Kidney (tissue), 14 donors: Measurements from ENCODE around the gene C2orf72. TPM values are rescaled to one million over a fixed set of nuclear protein-coding genes. Genes with fewer than 3 reads are reported as not detected.
"Not testable (repeated sequence)": the region's sequence is repeated elsewhere in the genome, so short reads cannot be mapped to it uniquely, and the experiment has no call there.

Experiments used
- DNase-seq, 5 donors: peaks; one replicate each; pipeline ENCODE4 v3.0.0-alpha.2; 2013 to 2020
- FAIRE-seq: peaks from 2 replicates; lab custom pipeline; 2012; peaks lifted over from hg19 to GRCh38; lab: Jason Lieb, UNC
- H3K27ac ChIP-seq, 2 donors: one replicate each; pipeline ENCODE4 v1.7.0; 2013; ENCODE audit warnings: low read depth in 2 of 2, low read length in 2 of 2, inconsistent platforms in 1 of 2
- H3K27me3 ChIP-seq: one replicate; pipeline ENCODE4 v1.7.1; 2013; ENCODE audit warnings: low read length, inconsistent platforms; ENCODE audit not compliant: control insufficient read depth, insufficient read depth
- H3K36me3 ChIP-seq, 3 donors: one replicate each; pipeline versions ENCODE4 v1.7.0 to v1.7.1; 2013; ENCODE audit warnings: low read length in 3 of 3, control low read depth in 1 of 3, inconsistent platforms in 1 of 3; ENCODE audit not compliant: insufficient read depth in 3 of 3, control insufficient read depth in 2 of 3
- H3K4me1 ChIP-seq, 3 donors: one replicate each; pipeline versions ENCODE4 v1.7.0 to v1.7.1; 2013; ENCODE audit warnings: low read length in 3 of 3, inconsistent platforms in 1 of 3, low read depth in 1 of 3; ENCODE audit not compliant: control insufficient read depth in 2 of 3, insufficient read depth in 2 of 3
- H3K4me3 ChIP-seq, 3 donors: one replicate each; pipeline versions ENCODE4 v1.7.0 to v1.8.1; 2013; ENCODE audit warnings: low read length in 3 of 3, control low read depth in 1 of 3, inconsistent platforms in 1 of 3
- H3K9ac ChIP-seq, 3 donors: one replicate each; pipeline versions ENCODE4 v1.7.0 to v1.7.1; 2013; ENCODE audit warnings: low read length in 3 of 3, control low read depth in 1 of 3, inconsistent platforms in 1 of 3
- H3K9me3 ChIP-seq, 3 donors: one replicate each; pipeline versions ENCODE4 v1.7.0 to v1.7.1; 2013; ENCODE audit warnings: low read length in 3 of 3, control low read depth in 1 of 3, inconsistent platforms in 1 of 3; ENCODE audit not compliant: control insufficient read depth in 2 of 3, insufficient read depth in 1 of 3
- intact Hi-C: fragments of 100-400 bp; cut with DNase I; formaldehyde crosslinking; loops from one replicate; pipeline ENCODE4 v1.11.1; 2022
- polyA plus RNA-seq: library from polyadenylated mRNA; stranded (reverse); fragments of 350-450 nt; fragmentation: Illumina TruSeq; extraction: RNeasy Lipid Tissue Mini Kit (QIAGEN cat#74804); gene quantifications from one replicate; pipeline ENCODE4 v1.2.3, GENCODE V29; 2014; ENCODE audit warnings: low read depth, low replicate concordance; ENCODE audit not compliant: insufficient read depth
- total RNA-seq: library from RNA; stranded (reverse); fragmentation: NEBNext Ultra II Directional; extraction: Animal tissue kit (Norgen Biotek cat#: 25700); gene quantifications from one replicate; pipeline ENCODE4 v1.2.1, GENCODE V29; 2021
- TF ChIP-seq, protein P1 (sequence below): IDR thresholded peaks from 3 replicates; pipeline ENCODE4 v1.5.1; 2012; ENCODE audit warnings: mild to moderate bottlenecking, moderate library complexity, borderline replicate concordance; ENCODE audit not compliant: insufficient read depth; ENCODE audit errors: extremely low read depth
- donor health status: control.
- donor health status: control.
- donor health status: control.
- donor health status: control.
- donor health status: control.
- donor health status: DM: yes; HTN: yes; CAD: no.
- donor health status: Normal renal cell carcinoma (clear cell type).

The C2orf72 gene
- total and polyA plus RNA-seq, 2 donors from 2014 or later = 0.88 to 2.6 TPM

DNA sequence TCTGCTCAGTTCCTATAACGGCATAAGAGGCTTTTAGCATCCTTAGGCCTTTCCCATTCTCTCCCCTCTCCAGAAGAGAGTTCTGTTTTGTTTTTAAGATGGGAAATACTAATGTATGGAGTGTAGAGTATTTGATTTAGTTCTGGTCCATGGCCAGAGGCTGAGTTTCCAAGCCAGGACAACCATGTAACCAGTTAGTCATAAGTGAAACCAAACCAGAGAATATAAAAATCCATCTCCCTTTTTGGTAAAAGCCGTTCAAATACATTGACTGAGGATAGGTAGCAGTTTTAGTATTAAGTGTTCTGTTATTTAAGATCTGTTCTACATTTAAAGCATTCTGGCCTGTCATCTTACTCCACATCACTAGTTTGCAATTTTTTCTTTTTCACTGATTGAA lies 22.4 kb downstream of the C2orf72 start:
- TF ChIP-seq, protein P1, sequence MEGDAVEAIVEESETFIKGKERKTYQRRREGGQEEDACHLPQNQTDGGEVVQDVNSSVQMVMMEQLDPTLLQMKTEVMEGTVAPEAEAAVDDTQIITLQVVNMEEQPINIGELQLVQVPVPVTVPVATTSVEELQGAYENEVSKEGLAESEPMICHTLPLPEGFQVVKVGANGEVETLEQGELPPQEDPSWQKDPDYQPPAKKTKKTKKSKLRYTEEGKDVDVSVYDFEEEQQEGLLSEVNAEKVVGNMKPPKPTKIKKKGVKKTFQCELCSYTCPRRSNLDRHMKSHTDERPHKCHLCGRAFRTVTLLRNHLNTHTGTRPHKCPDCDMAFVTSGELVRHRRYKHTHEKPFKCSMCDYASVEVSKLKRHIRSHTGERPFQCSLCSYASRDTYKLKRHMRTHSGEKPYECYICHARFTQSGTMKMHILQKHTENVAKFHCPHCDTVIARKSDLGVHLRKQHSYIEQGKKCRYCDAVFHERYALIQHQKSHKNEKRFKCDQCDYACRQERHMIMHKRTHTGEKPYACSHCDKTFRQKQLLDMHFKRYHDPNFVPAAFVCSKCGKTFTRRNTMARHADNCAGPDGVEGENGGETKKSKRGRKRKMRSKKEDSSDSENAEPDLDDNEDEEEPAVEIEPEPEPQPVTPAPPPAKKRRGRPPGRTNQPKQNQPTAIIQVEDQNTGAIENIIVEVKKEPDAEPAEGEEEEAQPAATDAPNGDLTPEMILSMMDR = no peak
- H3K9me3 ChIP-seq = no peaks in the 10 kb centered on the region
- no peak overlapping the region for H3K4me3 ChIP-seq
- DNase-seq = no peak
- no peaks in the 10 kb centered on the region for H3K27me3 ChIP-seq
- H3K27ac ChIP-seq = no peak overlapping the region
- no peak for FAIRE-seq
- intact Hi-C loops = no loop called here
- no peak overlapping the region for H3K9ac ChIP-seq
- peaks cover 2 to 22% (median 18%) of the 10 kb centered on the region in 3 donors for H3K36me3 ChIP-seq
- H3K4me1 ChIP-seq = peaks cover 5 to 13% (median 7%) of the 10 kb centered on the region in 3 donors

GRCh38 chr2:231062776-231063175 lies 25.5 kb downstream of the C2orf72 start:
- DNase-seq = no peak
- intact Hi-C loops = no loop called here
- H3K4me3 ChIP-seq = no peak overlapping the region
- peaks cover 5 to 32% (median 31%) of the 10 kb centered on the region in 3 donors for H3K36me3 ChIP-seq
- H3K27me3 ChIP-seq = no peaks in the 10 kb centered on the region
- no peak overlapping the region for H3K27ac ChIP-seq
- H3K9me3 ChIP-seq = no peaks in the 10 kb centered on the region
- FAIRE-seq = no peak
- H3K9ac ChIP-seq = no peak overlapping the region
- H3K4me1 ChIP-seq = peaks cover 4 to 10% (median 5%) of the 10 kb centered on the region in 3 donors
- TF ChIP-seq, protein P1 = no peak

DNA sequence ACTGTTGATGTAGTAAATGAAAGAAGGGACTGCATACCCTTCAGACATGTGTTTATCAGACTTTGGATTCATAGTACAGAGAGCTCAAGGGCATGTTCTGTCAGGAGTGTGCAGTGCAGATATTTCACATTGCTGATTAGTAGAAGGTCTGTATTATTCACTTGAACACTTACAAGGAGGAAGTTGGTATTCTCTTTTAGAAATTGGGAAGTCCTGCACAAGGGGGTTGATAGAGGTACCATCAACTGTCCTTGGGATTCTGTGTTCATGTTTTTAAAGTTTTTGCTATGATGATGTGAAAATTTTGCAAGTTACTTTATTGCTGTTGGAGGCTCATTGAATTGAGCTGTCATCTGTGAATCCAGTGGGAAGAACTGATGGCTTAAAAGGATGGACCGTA lies 26.0 kb downstream of the C2orf72 start:
- FAIRE-seq = no peak
- Histone ChIP-seq H3K27ac (no peak overlapping the region), H3K36me3 (peaks cover 5 to 38% (median 37%) of the 10 kb centered on the region in 3 donors), H3K4me3 (no peak overlapping the region), H3K27me3 (no peaks in the 10 kb centered on the region), H3K9ac (no peak overlapping the region), H3K9me3 (no peaks in the 10 kb centered on the region), H3K4me1 (peaks cover 0 to 5% (median 0%) of the 10 kb centered on the region in 3 donors)
- DNase-seq = no peak
- intact Hi-C loops = no loop called here
- TF ChIP-seq, protein P1 = no peak

DNA sequence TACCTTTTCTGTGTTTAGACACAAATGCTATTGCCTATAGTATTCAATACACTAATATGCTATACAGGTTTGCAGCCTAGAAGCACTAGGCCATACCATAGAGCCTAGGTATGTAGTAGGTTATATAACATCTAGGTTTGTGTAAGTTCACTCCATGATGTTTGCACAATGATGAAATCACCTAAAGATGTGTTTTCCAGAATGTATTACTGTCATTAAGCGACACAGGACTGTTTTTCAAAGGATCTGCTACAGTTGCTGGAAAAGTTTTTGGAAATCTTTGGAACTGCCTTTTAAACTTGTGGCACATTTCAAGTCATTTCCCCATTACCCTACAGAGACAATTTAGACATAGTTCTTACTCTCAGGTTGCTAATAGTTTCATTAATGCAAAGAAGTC lies 28.6 kb downstream of the C2orf72 start:
- H3K27ac ChIP-seq = no peak overlapping the region
- DNase-seq (no peak), FAIRE-seq (no peak)
- H3K9ac ChIP-seq = no peak overlapping the region
- H3K27me3 ChIP-seq = no peaks in the 10 kb centered on the region
- H3K4me1 ChIP-seq = no peaks in the 10 kb centered on the region
- H3K9me3 ChIP-seq = no peaks in the 10 kb centered on the region
- H3K4me3 ChIP-seq = no peak overlapping the region
- intact Hi-C loops = no loop called here
- peaks cover 7 to 49% (median 42%) of the 10 kb centered on the region in 3 donors for H3K36me3 ChIP-seq
- TF ChIP-seq, protein P1 = no peak

GRCh38 chr2:231067531-231067930 lies 30.2 kb downstream of the C2orf72 start:
- H3K27ac ChIP-seq, H3K4me1 ChIP-seq, H3K4me3 ChIP-seq, DNase-seq, FAIRE-seq, H3K9me3 ChIP-seq, intact Hi-C loops, H3K9ac ChIP-seq, H3K27me3 ChIP-seq: not testable (repeated sequence)
- H3K36me3 ChIP-seq = peaks cover 7 to 51% (median 43%) of the 10 kb centered on the region in 3 donors
